ENCODE results near the gene HCN3.

- TF ChIP-seq, protein P1, sequence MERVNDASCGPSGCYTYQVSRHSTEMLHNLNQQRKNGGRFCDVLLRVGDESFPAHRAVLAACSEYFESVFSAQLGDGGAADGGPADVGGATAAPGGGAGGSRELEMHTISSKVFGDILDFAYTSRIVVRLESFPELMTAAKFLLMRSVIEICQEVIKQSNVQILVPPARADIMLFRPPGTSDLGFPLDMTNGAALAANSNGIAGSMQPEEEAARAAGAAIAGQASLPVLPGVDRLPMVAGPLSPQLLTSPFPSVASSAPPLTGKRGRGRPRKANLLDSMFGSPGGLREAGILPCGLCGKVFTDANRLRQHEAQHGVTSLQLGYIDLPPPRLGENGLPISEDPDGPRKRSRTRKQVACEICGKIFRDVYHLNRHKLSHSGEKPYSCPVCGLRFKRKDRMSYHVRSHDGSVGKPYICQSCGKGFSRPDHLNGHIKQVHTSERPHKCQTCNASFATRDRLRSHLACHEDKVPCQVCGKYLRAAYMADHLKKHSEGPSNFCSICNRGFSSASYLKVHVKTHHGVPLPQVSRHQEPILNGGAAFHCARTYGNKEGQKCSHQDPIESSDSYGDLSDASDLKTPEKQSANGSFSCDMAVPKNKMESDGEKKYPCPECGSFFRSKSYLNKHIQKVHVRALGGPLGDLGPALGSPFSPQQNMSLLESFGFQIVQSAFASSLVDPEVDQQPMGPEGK (CRISPR knock-in tag; IDR thresholded peaks at IDR 0.05), result no peak
- TF ChIP-seq KLF12 (CRISPR knock-in tag; IDR thresholded peaks at IDR 0.05; ENCODE audit: borderline replicate concordance), result no peak
- no peak for TF ChIP-seq SUZ12 (IDR thresholded peaks at IDR 0.05; ENCODE audit: low read depth, low read length)
- no peak for TF ChIP-seq ZSCAN22 (CRISPR knock-in tag; IDR thresholded peaks at IDR 0.05)
- no peak for TF ChIP-seq NR3C1 (CRISPR knock-in tag; IDR thresholded peaks at IDR 0.05)
- TF ChIP-seq ZNF460 (CRISPR knock-in tag; IDR thresholded peaks at IDR 0.05; ENCODE audit: borderline replicate concordance), result no peak
- TF ChIP-seq, protein P2, sequence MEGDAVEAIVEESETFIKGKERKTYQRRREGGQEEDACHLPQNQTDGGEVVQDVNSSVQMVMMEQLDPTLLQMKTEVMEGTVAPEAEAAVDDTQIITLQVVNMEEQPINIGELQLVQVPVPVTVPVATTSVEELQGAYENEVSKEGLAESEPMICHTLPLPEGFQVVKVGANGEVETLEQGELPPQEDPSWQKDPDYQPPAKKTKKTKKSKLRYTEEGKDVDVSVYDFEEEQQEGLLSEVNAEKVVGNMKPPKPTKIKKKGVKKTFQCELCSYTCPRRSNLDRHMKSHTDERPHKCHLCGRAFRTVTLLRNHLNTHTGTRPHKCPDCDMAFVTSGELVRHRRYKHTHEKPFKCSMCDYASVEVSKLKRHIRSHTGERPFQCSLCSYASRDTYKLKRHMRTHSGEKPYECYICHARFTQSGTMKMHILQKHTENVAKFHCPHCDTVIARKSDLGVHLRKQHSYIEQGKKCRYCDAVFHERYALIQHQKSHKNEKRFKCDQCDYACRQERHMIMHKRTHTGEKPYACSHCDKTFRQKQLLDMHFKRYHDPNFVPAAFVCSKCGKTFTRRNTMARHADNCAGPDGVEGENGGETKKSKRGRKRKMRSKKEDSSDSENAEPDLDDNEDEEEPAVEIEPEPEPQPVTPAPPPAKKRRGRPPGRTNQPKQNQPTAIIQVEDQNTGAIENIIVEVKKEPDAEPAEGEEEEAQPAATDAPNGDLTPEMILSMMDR (CRISPR knock-in tag; IDR thresholded peaks at IDR 0.05), result no peak
- no peak for TF ChIP-seq U2AF2 (IDR thresholded peaks at IDR 0.05; ENCODE audit: low read depth, low read length)
- TF ChIP-seq BATF2 (CRISPR knock-in tag; IDR thresholded peaks at IDR 0.05), result no peak
- TF ChIP-seq ZSCAN30 (CRISPR knock-in tag; IDR thresholded peaks at IDR 0.05), result no peak
- no peak for TF ChIP-seq ATAD3A (CRISPR knock-in tag; IDR thresholded peaks at IDR 0.05)
Observed at GRCh38 chr1:155256058-155256852, 21.0 kb upstream of the HCN3 start.
